K562 (cell line): ENCODE results near the gene HIVEP1. TPM values are rescaled to one million over a fixed set of nuclear protein-coding genes. Genes with fewer than 3 reads are reported as not detected.

Source experiments
- DACH1 ChIP-seq: fragments of 450-650 bp; IDR thresholded peaks from 2 replicates; pipeline ENCODE4 v1.6.1; 2018; ENCODE audit not compliant: partially characterized antibody
- FOXK1 ChIP-seq: sonication (generic); formaldehyde crosslinking; IDR thresholded peaks from 2 replicates; pipeline ENCODE4 v1.8.0; 2022; ENCODE audit warnings: missing genetic modification reagents, mild to moderate bottlenecking, borderline replicate concordance
- NFXL1 ChIP-seq: fragments of 450-650 bp; formaldehyde crosslinking; IDR thresholded peaks from 2 replicates; pipeline ENCODE4 v1.4.0; 2021; ENCODE audit warnings: mild to moderate bottlenecking
- REST ChIP-seq, 2 experiments: fragments of 450-650 bp; formaldehyde crosslinking in 1 of 2; IDR thresholded peaks; 2 replicates each; pipeline versions ENCODE4 v1.4.0 to v1.6.1; 2014 to 2020; ENCODE audit warnings: mild to moderate bottlenecking in 2 of 2, borderline replicate concordance in 1 of 2, low read depth in 1 of 2
- polyA plus RNA-seq, 8 experiments: library from polyadenylated mRNA; depleted of rRNA in 4 of 8; stranded (reverse) in 5 of 8; unstranded in 3 of 8; fragments of >200 nt; fragmentation: Nextera tagmentation in 2 of 8; fragmentation: Illumina TruSeq in 1 of 8; extraction: Ambion mirVana in 2 of 8; extraction: Trizol in 1 of 8; gene quantifications; 2 replicates each; pipeline versions ENCODE4 v1.2.1 to v1.2.3, GENCODE V29; 2011 to 2014; ENCODE audit warnings: inconsistent platforms in 1 of 8, missing spikeins in 1 of 8
- total RNA-seq, 7 experiments: library from RNA; depleted of rRNA in 6 of 7; stranded (reverse); fragments of >200 nt in 6 of 7; fragmentation: Illumina TruSeq in 2 of 7; extraction: Trizol in 2 of 7; gene quantifications; 2 replicates each; pipeline versions ENCODE4 v1.2.1 to v1.2.3, GENCODE V29; 2011 to 2021; ENCODE audit warnings: low replicate concordance in 1 of 7

HIVEP1 gene
- total and polyA plus RNA-seq, 9 of the 15 experiments (the other 6 are each of a cell fraction or from before 2014, with no cell fraction given) = 6.0 to 33.3 (median 21.7) TPM

DNA sequence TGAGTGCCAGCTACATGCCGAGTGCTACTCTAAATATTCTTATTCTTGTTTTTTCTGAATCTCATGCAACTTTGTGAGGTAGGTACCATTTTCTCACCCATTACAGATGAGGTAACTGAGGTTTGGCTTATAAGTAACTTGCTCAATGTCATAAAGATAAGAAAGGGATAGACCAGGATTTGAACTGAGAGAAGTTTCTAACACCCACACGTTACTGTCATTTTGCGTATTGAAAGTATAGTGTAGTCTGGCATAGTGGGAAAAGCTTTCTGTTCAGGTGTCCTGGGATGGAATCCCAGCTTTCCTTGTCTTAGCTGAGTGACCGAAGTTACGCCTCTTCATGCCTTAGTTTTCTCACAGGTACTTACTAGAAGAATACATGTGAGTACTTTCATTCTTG lies 50.5 kb downstream of the HIVEP1 start (continued):
- TF ChIP-seq REST (IDR thresholded peaks at IDR 0.05; ENCODE audit: borderline replicate concordance) (no peak), REST (CRISPR knock-in tag; IDR thresholded peaks at IDR 0.05; ENCODE audit: low read depth) (no peak), NFXL1 (CRISPR knock-in tag) (no peak), FOXK1 (CRISPR knock-in tag) (no peak), DACH1 (no peak)
- TF ChIP-seq, all 486 proteins: peak for 0
